Mesothelial cell of epicardium (in vitro differentiated cells): ENCODE data around the gene PPY. TPM values are rescaled to one million over a fixed set of nuclear protein-coding genes. Genes with fewer than 3 reads are reported as not detected.
A peak's percentile ranks its signal among the peaks of the same experiment; 100 is the strongest.

Experiments
- DNase-seq, 2 experiments: peaks; one replicate each; pipeline ENCODE4 v3.0.0; 2021; ENCODE audit warnings: low spot score in 2 of 2; ENCODE audit not compliant: unreplicated experiment in 2 of 2
- H3K27ac Mint-ChIP-seq: 2 replicates; pipeline ENCODE4 v1.8.0; 2021; ENCODE audit warnings: mixed read lengths
- H3K27me3 Mint-ChIP-seq: 2 replicates; pipeline ENCODE4 v1.8.0; 2021; ENCODE audit warnings: low read depth, mixed read lengths
- H3K36me3 Mint-ChIP-seq: 2 replicates; pipeline ENCODE4 v1.8.0; 2021; ENCODE audit warnings: mixed read lengths
- H3K4me1 Mint-ChIP-seq: 2 replicates; pipeline ENCODE4 v1.8.0; 2021; ENCODE audit warnings: mixed read lengths
- H3K4me3 Mint-ChIP-seq: 2 replicates; pipeline ENCODE4 v1.8.0; 2021; ENCODE audit warnings: mild to moderate bottlenecking, moderate library complexity, mixed read lengths
- H3K9me3 Mint-ChIP-seq: 2 replicates; pipeline ENCODE4 v1.8.0; 2021; ENCODE audit warnings: mixed read lengths
- total RNA-seq: library from RNA; stranded (reverse); gene quantifications from 3 replicates; pipeline ENCODE4 v1.2.1, GENCODE V29; 2021
- TF ChIP-seq, protein P1 (sequence below): fragments of 200-600 bp; sonication (generic); IDR thresholded peaks from one replicate; pipeline ENCODE4 v1.5.0; 2021; ENCODE audit warnings: antibody characterized with exemption; ENCODE audit not compliant: unreplicated experiment

The PPY gene
- total RNA-seq, 1 donor from 2014 or later: not detected

DNA sequence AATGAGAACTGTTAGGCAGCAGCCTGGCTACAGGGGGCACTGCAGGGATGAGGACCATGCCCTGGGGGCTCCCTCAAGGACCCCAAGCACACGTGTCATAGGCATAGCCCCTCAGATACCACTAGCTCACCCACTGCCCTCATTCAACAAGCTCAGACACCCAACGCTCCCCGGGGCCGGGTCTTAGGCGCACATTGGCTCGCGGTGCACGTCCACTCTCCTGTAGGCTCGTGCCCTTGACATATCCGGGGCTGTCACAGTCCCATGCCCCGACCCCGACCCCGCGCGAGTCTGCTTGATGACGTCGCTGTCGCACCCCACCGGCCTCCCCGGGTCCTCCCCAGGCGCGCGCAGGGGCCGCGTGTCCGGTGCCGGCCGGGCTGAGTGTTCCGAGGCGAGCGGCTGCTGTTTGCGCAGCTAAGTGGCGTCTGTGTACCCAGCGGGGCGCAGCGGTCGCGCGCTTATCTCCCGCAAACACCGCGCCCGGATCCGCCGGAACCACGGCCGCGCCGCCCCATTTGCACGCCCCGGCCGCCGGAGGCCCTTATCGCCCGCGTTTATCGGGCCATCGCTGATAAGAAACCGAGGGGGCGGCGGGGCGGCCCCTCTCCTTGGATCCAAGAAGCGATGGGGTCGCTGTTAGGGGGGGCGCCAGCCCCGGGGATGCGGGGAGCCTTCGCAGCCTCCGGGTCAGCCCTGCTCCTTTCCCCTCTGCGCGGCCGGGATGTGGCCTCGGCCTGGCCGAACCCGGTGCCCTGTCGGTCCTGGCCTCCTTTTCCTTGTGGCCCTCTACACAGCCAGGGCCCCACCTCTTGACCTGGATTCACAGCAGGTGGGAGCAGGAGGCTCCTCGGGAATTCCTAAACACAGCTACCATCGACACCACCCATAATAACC is 41.5 kb upstream of the PPY start:
- Mint-ChIP-seq H3K27ac (no peak overlapping the region), H3K4me1 (no peaks in the 10 kb centered on the region), H3K4me3 (peak overlapping the region; percentile 50), H3K36me3 (no peaks in the 10 kb centered on the region), H3K9me3 (no peaks in the 10 kb centered on the region), H3K27me3 (peaks cover 97% of the 10 kb centered on the region)
- peak in 1 of 2 experiments; percentile 48 for DNase-seq
- TF ChIP-seq, protein P1, sequence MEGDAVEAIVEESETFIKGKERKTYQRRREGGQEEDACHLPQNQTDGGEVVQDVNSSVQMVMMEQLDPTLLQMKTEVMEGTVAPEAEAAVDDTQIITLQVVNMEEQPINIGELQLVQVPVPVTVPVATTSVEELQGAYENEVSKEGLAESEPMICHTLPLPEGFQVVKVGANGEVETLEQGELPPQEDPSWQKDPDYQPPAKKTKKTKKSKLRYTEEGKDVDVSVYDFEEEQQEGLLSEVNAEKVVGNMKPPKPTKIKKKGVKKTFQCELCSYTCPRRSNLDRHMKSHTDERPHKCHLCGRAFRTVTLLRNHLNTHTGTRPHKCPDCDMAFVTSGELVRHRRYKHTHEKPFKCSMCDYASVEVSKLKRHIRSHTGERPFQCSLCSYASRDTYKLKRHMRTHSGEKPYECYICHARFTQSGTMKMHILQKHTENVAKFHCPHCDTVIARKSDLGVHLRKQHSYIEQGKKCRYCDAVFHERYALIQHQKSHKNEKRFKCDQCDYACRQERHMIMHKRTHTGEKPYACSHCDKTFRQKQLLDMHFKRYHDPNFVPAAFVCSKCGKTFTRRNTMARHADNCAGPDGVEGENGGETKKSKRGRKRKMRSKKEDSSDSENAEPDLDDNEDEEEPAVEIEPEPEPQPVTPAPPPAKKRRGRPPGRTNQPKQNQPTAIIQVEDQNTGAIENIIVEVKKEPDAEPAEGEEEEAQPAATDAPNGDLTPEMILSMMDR: no peak

DNA sequence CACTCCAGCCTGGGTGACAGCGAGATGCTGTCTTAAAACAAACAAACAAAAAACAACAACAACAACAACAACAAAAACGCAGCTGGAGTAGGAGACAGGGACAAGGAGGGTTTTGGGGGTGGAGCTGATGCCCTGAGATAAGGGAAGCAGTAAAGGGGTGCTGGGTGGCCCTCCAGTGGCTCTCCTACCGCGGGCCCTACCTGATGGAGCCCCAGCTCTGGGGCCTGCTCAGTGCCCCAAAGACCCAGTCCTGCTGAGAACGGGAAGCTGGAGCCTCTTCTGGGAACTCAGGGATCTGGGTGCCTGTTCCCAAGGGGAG is 40.9 kb upstream of the PPY start:
- H3K27me3 Mint-ChIP-seq: peaks cover 97% of the 10 kb centered on the region
- H3K4me1 Mint-ChIP-seq: no peaks in the 10 kb centered on the region
- DNase-seq: no peak
- TF ChIP-seq, protein P1: no peak
- H3K4me3 Mint-ChIP-seq: peak overlapping the region; percentile 43
- no peak overlapping the region for H3K27ac Mint-ChIP-seq
- H3K9me3 Mint-ChIP-seq: no peaks in the 10 kb centered on the region
- H3K36me3 Mint-ChIP-seq: no peaks in the 10 kb centered on the region

- Mint-ChIP-seq H3K4me3 (no peak overlapping the region), H3K9me3 (no peaks in the 10 kb centered on the region), H3K4me1 (no peaks in the 10 kb centered on the region), H3K27ac (no peak overlapping the region), H3K36me3 (no peaks in the 10 kb centered on the region), H3K27me3 (peaks cover 97% of the 10 kb centered on the region)
- no peak for DNase-seq
- TF ChIP-seq, protein P1: no peak
Observed at GRCh38 chr17:43982171-43982570, 39.9 kb upstream of the PPY start.

DNA sequence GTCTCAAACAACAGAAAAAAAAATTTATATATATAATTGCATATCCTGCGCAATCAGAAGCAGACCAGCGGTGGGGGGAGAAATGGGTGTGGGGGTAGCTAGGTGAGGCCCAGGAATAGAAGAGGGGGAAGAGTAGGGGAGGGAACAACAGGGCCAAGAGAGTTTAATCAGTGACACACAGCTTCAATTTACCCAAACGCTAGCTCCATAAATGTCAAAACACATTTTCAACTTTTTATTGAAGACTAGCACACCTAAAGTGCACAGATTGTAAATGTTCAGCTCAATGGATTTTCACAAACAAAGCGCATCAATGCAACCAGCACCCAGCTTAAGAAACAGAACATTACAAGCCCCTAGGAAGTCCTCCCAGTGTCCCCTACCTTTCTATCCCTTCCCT is 37.4 kb upstream of the PPY start:
- DNase-seq: no peak
- TF ChIP-seq, protein P1: no peak
- no peaks in the 10 kb centered on the region for H3K4me1 Mint-ChIP-seq
- no peaks in the 10 kb centered on the region for H3K9me3 Mint-ChIP-seq
- no peak overlapping the region for H3K4me3 Mint-ChIP-seq
- H3K27ac Mint-ChIP-seq: no peak overlapping the region
- no peaks in the 10 kb centered on the region for H3K36me3 Mint-ChIP-seq
- H3K27me3 Mint-ChIP-seq: peaks cover 85% of the 10 kb centered on the region

DNA sequence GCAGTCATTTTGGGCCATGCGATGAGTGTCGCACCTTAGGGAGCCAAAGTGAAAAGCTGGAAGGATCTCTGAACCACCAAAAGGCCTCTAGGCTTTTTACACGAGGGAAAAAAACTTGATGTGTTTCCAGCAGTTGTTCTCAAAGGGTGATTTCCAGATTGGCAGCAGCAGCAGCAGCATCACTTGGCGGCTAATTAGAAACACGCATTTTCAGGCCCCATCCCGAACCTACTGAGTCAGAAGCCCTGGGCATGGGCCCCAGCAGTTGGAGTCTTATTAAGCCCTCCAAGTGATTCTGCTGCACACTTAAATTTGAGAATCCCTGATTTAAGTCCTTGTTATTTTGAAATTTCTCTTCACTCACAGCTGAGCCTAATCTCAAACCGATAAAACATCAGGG is 36.7 kb upstream of the PPY start:
- DNase-seq: no peak
- Mint-ChIP-seq H3K9me3 (no peaks in the 10 kb centered on the region), H3K4me3 (no peak overlapping the region), H3K36me3 (no peaks in the 10 kb centered on the region), H3K27me3 (peaks cover 85% of the 10 kb centered on the region), H3K27ac (no peak overlapping the region), H3K4me1 (no peaks in the 10 kb centered on the region)
- TF ChIP-seq, protein P1: no peak
